Heart right ventricle (tissue), 16 donors: ENCODE measurements around the gene ABCB9. TPM values are rescaled to one million over a fixed set of nuclear protein-coding genes. Genes with fewer than 3 reads are reported as not detected.

ENCODE experiments used
- ATAC-seq, 8 donors: fragments of 200-7000 bp; cut with Tn5 transposase; one replicate each; pipeline ENCODE4 v1.9.1; 2020; ENCODE audit warnings: mild to moderate bottlenecking in 8 of 8, moderate library complexity in 8 of 8, moderate number of reproducible peaks in 1 of 8
- DNase-seq, 2 donors: peaks; one replicate each; pipeline ENCODE4 v3.0.0-alpha.2; 2020
- H3K27ac ChIP-seq, 10 donors: fragments of 200-600 bp; sonication (generic) in 2 of 10; one replicate each; pipeline versions ENCODE4 v1.5.0 to v1.8.0; 2020 to 2022; ENCODE audit warnings: mild to moderate bottlenecking in 3 of 10
- H3K27me3 ChIP-seq, 7 donors: fragments of 200-600 bp; one replicate each; pipeline ENCODE4 v1.8.0; 2021 to 2022; ENCODE audit warnings: mild to moderate bottlenecking in 2 of 7
- H3K36me3 ChIP-seq, 9 donors: fragments of 200-600 bp; sonication (generic) in 1 of 9; one replicate each; pipeline versions ENCODE4 v1.5.0 to v1.8.0; 2020 to 2022; ENCODE audit warnings: mild to moderate bottlenecking in 2 of 9
- H3K4me1 ChIP-seq, 9 donors: fragments of 200-600 bp; sonication (generic) in 1 of 9; one replicate each; pipeline versions ENCODE4 v1.5.0 to v1.8.0; 2020 to 2022; ENCODE audit warnings: mild to moderate bottlenecking in 4 of 9
- H3K4me3 ChIP-seq, 10 donors: fragments of 200-600 bp; sonication (generic) in 2 of 10; one replicate each; pipeline versions ENCODE4 v1.5.0 to v1.8.0; 2020 to 2022; ENCODE audit warnings: mild to moderate bottlenecking in 7 of 10, moderate library complexity in 2 of 10
- H3K9me3 ChIP-seq, 11 donors: fragments of 200-600 bp in 10 of 11; sonication (generic) in 2 of 11; one replicate each; pipeline versions ENCODE4 v1.5.0 to v1.8.0; 2013 to 2022; ENCODE audit warnings: mild to moderate bottlenecking in 2 of 11, control low read depth in 1 of 11, moderate library complexity in 1 of 11
- whole genome bisulfite sequencing, 2 donors: extraction: QIAGEN DNeasy Blood & Tissue Kit; methylation state at CpG; one replicate each; pipeline ENCODE4 v1.1.7; 2013; ENCODE audit warnings: inconsistent platforms in 1 of 2; 5-methylcytosine and 5-hydroxymethylcytosine counted together
- intact Hi-C, 10 donors: fragments of 100-400 bp; cut with DNase I; formaldehyde crosslinking; loops; one replicate each; pipeline versions ENCODE4 v1.11.1 to v1.14.2; 2022
- polyA plus RNA-seq, 2 donors: library from polyadenylated mRNA; stranded (reverse); fragments of 200-250 nt; gene quantifications; one replicate each; pipeline ENCODE4 v1.2.3, GENCODE V29; 2013
- total RNA-seq, 10 donors: library from RNA; stranded (reverse); fragmentation: NEBNext Ultra II Directional in 3 of 10; extraction: Animal tissue kit (Norgen Biotek cat#: 25700) in 3 of 10; gene quantifications; one replicate each; pipeline versions ENCODE4 v1.2.1 to v1.2.4, GENCODE V29; 2021 to 2023
- TF ChIP-seq, protein P1 (sequence below), 9 donors: fragments of 200-600 bp; sonication (generic) in 2 of 9; IDR thresholded peaks; one replicate each; pipeline versions ENCODE4 v1.5.0 to v1.8.0; 2021 to 2022; ENCODE audit warnings: antibody characterized with exemption in 9 of 9, mild to moderate bottlenecking in 5 of 9, moderate library complexity in 1 of 9
- donor health status: Arrhythmogenic right ventricular cardiomyopathy.
- donor health status: ischemic (EF 13 %, LVEDD 7.1; RV severe dilation, severe dysfunction).
- donor health status: healthy with polysubstance abuse.
- donor health status: DM: no; HTN: yes; CAD: no.
- donor health status: DM: no; HTN: no; CAD: no.
- donor health status: ischemic (EF 25% LVEDD 6.9; RV normal size, moderate dysfunction).
- donor health status: ischemic (EF 25% LVEDD 5.7; RV mildly dilated, moderate dysfunction).
- donor health status: healthy.
- donor health status: DM: yes; HTN: yes; CAD: no.
- donor health status: Ischemic cardiomyopathy.
- donor health status: ischemic (EF 35%, LVEDD 5.7; RV mildly dilated, moderate dysfunction).
- donor health status: nonischemic (EF 11% LVEDD 7.7; RV severe dilation, severe dysfunction).
- donor health status: DM: yes; HTN: yes; CAD: no.
- donor health status: PGD.
- donor health status: ischemic (EF 29% LVEDD 5.4; RV normal size, mild dysfunction).
- donor health status: nonischemic (EF 23%, LVEDD 6.1; RV moderate dilation, normal function).

ABCB9 gene
- total and polyA plus RNA-seq, 12 donors = 1.9 to 6.0 (median 4.5) TPM

DNA sequence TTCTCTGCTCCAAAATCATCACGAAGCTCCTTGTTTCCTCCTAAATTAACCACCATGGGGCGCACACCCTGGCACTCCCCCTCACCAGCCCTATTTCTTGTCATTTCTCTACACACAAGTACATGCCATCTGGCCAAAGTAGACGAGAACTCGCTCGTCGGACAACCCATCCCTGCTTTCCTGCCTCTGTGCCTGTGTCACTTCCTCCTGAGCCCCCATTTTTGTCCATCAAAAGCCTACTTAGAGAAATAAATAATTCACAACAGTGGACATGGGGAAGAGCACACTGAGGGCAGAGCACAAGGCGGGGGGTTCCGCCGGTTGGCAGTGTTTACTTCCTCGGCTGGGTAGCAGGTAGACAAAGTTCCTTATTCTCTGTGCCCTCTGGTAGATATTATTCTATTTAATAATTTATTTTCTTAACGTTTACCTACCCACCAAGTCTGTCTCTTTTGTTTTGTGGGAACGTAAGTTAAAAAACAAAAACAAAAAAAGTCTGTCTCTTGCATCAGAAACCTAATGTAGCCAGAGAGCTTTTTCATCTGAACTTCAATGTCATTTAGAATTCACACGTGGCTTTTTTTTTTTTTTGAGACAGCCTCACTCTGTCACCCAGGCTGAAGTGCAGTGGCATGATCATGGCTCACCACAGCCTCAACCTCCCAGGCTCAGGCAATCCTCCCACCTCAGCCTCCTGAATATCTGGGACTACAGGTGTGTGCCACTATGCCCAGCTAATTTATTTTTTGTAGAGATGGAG lies 76.3 kb downstream of the ABCB9 start:
- peaks cover 23 to 97% (median 92%) of the 10 kb centered on the region in 9 donors for H3K4me1 ChIP-seq
- H3K4me3 ChIP-seq = peak overlapping the region in 1 of 10 donors; percentile 43
- no peak for ATAC-seq
- 67 to 72% methylated on average over 13 of the region's 13 CpGs for WGBS, 2 donors
- DNase-seq = no peak
- H3K27ac ChIP-seq = peak overlapping the region in 9 of 10 donors; percentile 78 to 90 (median 85)
- TF ChIP-seq, protein P1, sequence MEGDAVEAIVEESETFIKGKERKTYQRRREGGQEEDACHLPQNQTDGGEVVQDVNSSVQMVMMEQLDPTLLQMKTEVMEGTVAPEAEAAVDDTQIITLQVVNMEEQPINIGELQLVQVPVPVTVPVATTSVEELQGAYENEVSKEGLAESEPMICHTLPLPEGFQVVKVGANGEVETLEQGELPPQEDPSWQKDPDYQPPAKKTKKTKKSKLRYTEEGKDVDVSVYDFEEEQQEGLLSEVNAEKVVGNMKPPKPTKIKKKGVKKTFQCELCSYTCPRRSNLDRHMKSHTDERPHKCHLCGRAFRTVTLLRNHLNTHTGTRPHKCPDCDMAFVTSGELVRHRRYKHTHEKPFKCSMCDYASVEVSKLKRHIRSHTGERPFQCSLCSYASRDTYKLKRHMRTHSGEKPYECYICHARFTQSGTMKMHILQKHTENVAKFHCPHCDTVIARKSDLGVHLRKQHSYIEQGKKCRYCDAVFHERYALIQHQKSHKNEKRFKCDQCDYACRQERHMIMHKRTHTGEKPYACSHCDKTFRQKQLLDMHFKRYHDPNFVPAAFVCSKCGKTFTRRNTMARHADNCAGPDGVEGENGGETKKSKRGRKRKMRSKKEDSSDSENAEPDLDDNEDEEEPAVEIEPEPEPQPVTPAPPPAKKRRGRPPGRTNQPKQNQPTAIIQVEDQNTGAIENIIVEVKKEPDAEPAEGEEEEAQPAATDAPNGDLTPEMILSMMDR (IDR thresholded peaks at IDR 0.05) = no peak
- H3K9me3 ChIP-seq = no peaks in the 10 kb centered on the region
- H3K36me3 ChIP-seq = no peaks in the 10 kb centered on the region
- intact Hi-C loops = loop anchor here in 2 of 10 donors (2.0 kb wide), 2 partner anchors 17 to 21 kb away; no protein-coding TSS in a partner anchor
- no peaks in the 10 kb centered on the region for H3K27me3 ChIP-seq

GRCh38 chr12:122888232-122888752 lies 78.0 kb downstream of the ABCB9 start:
- 12 to 14% methylated on average over 12 of the region's 12 CpGs for WGBS, 2 donors
- DNase-seq = peak in 1 of 2 donors; percentile 27
- peak; percentile 64 to 88 (median 82) for ATAC-seq
- H3K9me3 ChIP-seq = no peaks in the 10 kb centered on the region
- TF ChIP-seq, protein P1 (IDR thresholded peaks at IDR 0.05) = no peak
- peak overlapping the region; percentile 66 to 90 (median 84) for H3K27ac ChIP-seq
- H3K36me3 ChIP-seq = no peaks in the 10 kb centered on the region
- peak overlapping the region in 8 of 10 donors; percentile 6 to 47 (median 28) for H3K4me3 ChIP-seq
- intact Hi-C loops = loop anchor here in 2 of 10 donors (2.0 kb wide), 2 partner anchors 15 to 19 kb away; no protein-coding TSS in a partner anchor
- H3K4me1 ChIP-seq = peaks cover 23 to 97% (median 92%) of the 10 kb centered on the region in 9 donors
- no peaks in the 10 kb centered on the region for H3K27me3 ChIP-seq

DNA sequence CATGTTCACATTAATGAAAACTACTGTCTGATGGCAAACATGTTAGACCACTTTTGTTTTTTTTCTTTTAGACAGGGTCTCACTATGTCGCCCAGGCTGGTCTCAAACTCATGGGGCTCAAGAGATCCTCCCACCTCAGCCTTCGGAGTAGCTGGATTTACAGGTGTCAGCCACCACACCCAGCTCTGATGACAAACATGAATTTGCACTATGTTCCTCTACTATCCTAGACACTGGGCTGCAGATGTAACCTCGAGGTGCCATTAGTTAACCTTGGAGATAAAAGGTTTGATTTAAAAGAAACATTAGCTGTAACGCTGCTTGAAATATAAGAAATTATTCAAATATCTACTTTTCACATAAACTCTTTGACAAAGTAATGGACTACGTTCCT lies 78.4 kb downstream of the ABCB9 start:
- DNase-seq = no peak
- ATAC-seq = no peak
- H3K4me3 ChIP-seq = peak overlapping the region in 4 of 10 donors; percentile 30 to 47 (median 36)
- TF ChIP-seq, protein P1 (IDR thresholded peaks at IDR 0.05) = no peak
- peaks cover 23 to 97% (median 91%) of the 10 kb centered on the region in 9 donors for H3K4me1 ChIP-seq
- no peaks in the 10 kb centered on the region for H3K27me3 ChIP-seq
- intact Hi-C loops = loop anchor here in 2 of 10 donors (2.0 kb wide), 2 partner anchors 15 to 19 kb away; no protein-coding TSS in a partner anchor
- no peaks in the 10 kb centered on the region for H3K36me3 ChIP-seq
- WGBS, 2 donors = 73 to 78% methylated on average over 5 of the region's 5 CpGs
- H3K9me3 ChIP-seq = no peaks in the 10 kb centered on the region
- H3K27ac ChIP-seq = peak overlapping the region; percentile 66 to 90 (median 84)

DNA sequence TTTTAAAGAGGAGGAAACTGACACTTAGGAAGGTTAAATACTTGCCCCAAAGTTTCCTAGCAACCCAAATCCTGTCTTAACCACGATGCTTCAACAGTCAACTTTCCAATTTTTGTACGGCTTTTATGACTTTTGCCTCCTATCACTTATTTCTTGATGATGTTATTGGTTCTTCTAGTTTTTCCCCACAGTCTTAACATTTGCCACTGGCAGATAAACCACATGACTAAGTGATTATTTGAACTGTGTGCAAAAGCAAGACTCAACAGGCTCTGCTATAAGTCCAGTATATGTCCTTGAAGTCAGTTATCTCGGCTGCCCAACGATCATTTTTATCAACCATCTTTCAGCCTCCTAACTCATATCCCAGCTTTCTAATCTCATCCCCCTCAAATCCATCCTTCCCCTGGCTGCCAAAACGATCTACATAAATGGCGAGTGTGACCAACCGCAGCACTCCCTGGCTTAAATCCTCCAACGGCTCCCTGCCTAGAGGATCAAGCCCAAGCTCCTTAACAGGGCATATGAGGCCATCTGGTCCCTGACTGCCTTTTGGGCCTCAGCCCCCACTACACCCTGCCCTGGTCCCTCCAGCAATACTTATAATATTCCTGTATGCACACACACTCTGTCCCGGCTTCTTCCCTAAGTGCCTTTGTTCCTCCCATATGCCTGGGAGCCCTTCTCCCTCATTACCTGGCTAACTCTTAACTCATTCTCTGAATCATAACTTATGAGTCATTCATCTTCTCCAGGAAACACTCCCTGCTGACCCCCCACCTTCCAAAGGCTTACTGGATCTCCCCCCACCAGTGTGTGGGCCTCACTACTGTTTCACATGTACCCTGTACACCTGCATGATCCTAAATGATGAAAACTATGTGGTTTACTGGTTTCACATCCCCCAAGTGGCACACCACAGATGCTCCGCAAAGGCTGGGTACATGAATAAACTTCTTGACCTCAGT lies 79.1 kb downstream of the ABCB9 start:
- WGBS, 2 donors = 56 to 59% methylated on average over 10 of the region's 10 CpGs
- intact Hi-C loops = no loop called here
- ATAC-seq = no peak
- TF ChIP-seq, protein P1 (IDR thresholded peaks at IDR 0.05) = no peak
- peaks cover 20 to 97% (median 91%) of the 10 kb centered on the region in 9 donors for H3K4me1 ChIP-seq
- no peak for DNase-seq
- H3K27me3 ChIP-seq = no peaks in the 10 kb centered on the region
- H3K36me3 ChIP-seq = no peaks in the 10 kb centered on the region
- H3K4me3 ChIP-seq = no peak overlapping the region
- peak overlapping the region in 9 of 10 donors; percentile 78 to 90 (median 85) for H3K27ac ChIP-seq
- no peaks in the 10 kb centered on the region for H3K9me3 ChIP-seq
